Measurements from ENCODE around the gene PDK1. TPM values are rescaled to one million over a fixed set of nuclear protein-coding genes. Genes with fewer than 3 reads are reported as not detected.

PDK1 gene
- total and polyA plus RNA-seq, 2 experiments from 2014 or later, result 25.6 to 42.0 TPM

DNA sequence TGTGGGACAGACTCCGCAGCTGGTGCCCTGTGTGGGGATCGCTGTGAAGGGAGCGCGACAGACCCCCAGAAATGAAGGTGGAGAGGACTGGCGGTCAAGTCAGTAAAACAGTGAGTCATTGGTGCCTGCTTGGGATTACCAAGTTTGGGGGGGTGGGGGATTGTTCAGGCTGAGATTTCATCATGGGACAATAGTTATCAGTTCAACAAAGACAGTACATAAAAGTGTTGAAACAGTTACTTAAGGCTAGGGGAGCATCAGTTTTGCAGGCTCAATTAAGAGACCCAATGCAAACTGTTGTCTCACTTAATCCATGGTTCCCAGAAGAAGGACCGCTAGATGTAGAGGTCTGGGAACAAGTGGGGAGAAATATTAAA is 42.4 kb upstream of the PDK1 start:
- Histone ChIP-seq H4K20me1 (replicated peaks; ENCODE audit: insufficient read depth) (no peaks in the 10 kb centered on the region), H3K4me3 (no peak overlapping the region), H3K27ac (ENCODE audit: low read depth) (no peak overlapping the region), H3K79me2 (replicated peaks; ENCODE audit: insufficient read depth) (no peaks in the 10 kb centered on the region), H3K27me3 (ENCODE audit: insufficient read depth) (no peaks in the 10 kb centered on the region), H2AFZ (no peak overlapping the region), H3K4me1 (ENCODE audit: insufficient read depth) (no peaks in the 10 kb centered on the region), H3K36me3 (ENCODE audit: insufficient read depth) (peaks cover 7% of the 10 kb centered on the region), H3K4me2 (no peak overlapping the region), H3F3A (replicated peaks; ENCODE audit: low read depth) (no peaks in the 10 kb centered on the region), H3K9me2 (ENCODE audit: insufficient read depth) (no peaks in the 10 kb centered on the region)
- Mint-ChIP-seq H3K36me3 (ENCODE audit: low read depth) (peaks cover 50% of the 10 kb centered on the region), H3K27me3 (ENCODE audit: insufficient read depth, low read depth, poor library complexity) (peaks cover 10% of the 10 kb centered on the region), H3K4me1 (no peaks in the 10 kb centered on the region), H3K4me3 (no peak overlapping the region), H3K27ac (no peak overlapping the region), H3K9me3 (peaks cover 46% of the 10 kb centered on the region)
- no peak for DNase-seq (ENCODE audit: low spot score)
- TF ChIP-seq EZH2phosphoT487 (IDR thresholded peaks at IDR 0.05; ENCODE audit: unreplicated experiment) (no peak), CTCF (conservative IDR thresholded peaks at IDR 0.05; ENCODE audit: low read depth in 2 of 2) (no peak), REST (IDR thresholded peaks at IDR 0.05; ENCODE audit: unreplicated experiment) (no peak), POLR2AphosphoS5 (IDR thresholded peaks at IDR 0.05; ENCODE audit: low read depth) (no peak), NANOG (IDR thresholded peaks at IDR 0.05; ENCODE audit: borderline replicate concordance) (no peak), ZNF114 (CRISPR knock-in tag; IDR thresholded peaks at IDR 0.05) (no peak), JUNB (IDR thresholded peaks at IDR 0.05; ENCODE audit: unreplicated experiment) (no peak), ZNF331 (CRISPR knock-in tag; IDR thresholded peaks at IDR 0.05; ENCODE audit: low read depth) (no peak), CREB1 (CRISPR knock-in tag; IDR thresholded peaks at IDR 0.05; ENCODE audit: low read depth) (no peak), EZH2 (IDR thresholded peaks at IDR 0.05; ENCODE audit: low read depth, unreplicated experiment) (no peak), STAT1 (IDR thresholded peaks at IDR 0.05; ENCODE audit: unreplicated experiment) (no peak)
- TF ChIP-seq, protein P1, sequence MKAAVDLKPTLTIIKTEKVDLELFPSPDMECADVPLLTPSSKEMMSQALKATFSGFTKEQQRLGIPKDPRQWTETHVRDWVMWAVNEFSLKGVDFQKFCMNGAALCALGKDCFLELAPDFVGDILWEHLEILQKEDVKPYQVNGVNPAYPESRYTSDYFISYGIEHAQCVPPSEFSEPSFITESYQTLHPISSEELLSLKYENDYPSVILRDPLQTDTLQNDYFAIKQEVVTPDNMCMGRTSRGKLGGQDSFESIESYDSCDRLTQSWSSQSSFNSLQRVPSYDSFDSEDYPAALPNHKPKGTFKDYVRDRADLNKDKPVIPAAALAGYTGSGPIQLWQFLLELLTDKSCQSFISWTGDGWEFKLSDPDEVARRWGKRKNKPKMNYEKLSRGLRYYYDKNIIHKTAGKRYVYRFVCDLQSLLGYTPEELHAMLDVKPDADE (IDR thresholded peaks at IDR 0.05), result no peak
- TF ChIP-seq, protein P2, sequence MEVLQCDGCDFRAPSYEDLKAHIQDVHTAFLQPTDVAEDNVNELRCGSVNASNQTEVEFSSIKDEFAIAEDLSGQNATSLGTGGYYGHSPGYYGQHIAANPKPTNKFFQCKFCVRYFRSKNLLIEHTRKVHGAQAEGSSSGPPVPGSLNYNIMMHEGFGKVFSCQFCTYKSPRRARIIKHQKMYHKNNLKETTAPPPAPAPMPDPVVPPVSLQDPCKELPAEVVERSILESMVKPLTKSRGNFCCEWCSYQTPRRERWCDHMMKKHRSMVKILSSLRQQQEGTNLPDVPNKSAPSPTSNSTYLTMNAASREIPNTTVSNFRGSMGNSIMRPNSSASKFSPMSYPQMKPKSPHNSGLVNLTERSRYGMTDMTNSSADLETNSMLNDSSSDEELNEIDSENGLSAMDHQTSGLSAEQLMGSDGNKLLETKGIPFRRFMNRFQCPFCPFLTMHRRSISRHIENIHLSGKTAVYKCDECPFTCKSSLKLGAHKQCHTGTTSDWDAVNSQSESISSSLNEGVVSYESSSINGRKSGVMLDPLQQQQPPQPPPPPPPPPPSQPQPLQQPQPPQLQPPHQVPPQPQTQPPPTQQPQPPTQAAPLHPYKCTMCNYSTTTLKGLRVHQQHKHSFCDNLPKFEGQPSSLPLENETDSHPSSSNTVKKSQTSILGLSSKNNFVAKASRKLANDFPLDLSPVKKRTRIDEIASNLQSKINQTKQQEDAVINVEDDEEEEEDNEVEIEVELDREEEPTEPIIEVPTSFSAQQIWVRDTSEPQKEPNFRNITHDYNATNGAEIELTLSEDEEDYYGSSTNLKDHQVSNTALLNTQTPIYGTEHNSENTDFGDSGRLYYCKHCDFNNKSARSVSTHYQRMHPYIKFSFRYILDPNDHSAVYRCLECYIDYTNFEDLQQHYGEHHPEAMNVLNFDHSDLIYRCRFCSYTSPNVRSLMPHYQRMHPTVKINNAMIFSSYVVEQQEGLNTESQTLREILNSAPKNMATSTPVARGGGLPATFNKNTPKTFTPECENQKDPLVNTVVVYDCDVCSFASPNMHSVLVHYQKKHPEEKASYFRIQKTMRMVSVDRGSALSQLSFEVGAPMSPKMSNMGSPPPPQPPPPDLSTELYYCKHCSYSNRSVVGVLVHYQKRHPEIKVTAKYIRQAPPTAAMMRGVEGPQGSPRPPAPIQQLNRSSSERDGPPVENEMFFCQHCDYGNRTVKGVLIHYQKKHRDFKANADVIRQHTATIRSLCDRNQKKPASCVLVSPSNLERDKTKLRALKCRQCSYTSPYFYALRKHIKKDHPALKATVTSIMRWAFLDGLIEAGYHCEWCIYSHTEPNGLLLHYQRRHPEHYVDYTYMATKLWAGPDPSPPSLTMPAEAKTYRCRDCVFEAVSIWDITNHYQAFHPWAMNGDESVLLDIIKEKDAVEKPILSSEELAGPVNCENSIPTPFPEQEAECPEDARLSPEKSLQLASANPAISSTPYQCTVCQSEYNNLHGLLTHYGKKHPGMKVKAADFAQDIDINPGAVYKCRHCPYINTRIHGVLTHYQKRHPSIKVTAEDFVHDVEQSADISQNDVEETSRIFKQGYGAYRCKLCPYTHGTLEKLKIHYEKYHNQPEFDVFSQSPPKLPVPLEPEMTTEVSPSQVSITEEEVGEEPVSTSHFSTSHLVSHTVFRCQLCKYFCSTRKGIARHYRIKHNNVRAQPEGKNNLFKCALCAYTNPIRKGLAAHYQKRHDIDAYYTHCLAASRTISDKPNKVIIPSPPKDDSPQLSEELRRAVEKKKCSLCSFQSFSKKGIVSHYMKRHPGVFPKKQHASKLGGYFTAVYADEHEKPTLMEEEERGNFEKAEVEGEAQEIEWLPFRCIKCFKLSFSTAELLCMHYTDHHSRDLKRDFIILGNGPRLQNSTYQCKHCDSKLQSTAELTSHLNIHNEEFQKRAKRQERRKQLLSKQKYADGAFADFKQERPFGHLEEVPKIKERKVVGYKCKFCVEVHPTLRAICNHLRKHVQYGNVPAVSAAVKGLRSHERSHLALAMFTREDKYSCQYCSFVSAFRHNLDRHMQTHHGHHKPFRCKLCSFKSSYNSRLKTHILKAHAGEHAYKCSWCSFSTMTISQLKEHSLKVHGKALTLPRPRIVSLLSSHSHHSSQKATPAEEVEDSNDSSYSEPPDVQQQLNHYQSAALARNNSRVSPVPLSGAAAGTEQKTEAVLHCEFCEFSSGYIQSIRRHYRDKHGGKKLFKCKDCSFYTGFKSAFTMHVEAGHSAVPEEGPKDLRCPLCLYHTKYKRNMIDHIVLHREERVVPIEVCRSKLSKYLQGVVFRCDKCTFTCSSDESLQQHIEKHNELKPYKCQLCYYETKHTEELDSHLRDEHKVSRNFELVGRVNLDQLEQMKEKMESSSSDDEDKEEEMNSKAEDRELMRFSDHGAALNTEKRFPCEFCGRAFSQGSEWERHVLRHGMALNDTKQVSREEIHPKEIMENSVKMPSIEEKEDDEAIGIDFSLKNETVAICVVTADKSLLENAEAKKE (CRISPR knock-in tag; IDR thresholded peaks at IDR 0.05), result no peak
- no peak for ATAC-seq
